Thoracic aorta (tissue), 2 donors: ENCODE results near the gene IGFL4. TPM values are rescaled to one million over a fixed set of nuclear protein-coding genes. Genes with fewer than 3 reads are reported as not detected.

ENCODE experiments used
- ATAC-seq: fragments of 150-250 bp; one replicate; pipeline ENCODE4 v1.8.0; 2017; ENCODE audit warnings: low read depth; ENCODE audit not compliant: insufficient number of reproducible peaks, low FRiP score
- DNase-seq: peaks from one replicate; pipeline ENCODE4 v3.0.0-alpha.2; 2020; ENCODE audit warnings: low spot score
- H3K27ac ChIP-seq, 2 donors: fragments of 200-600 bp; sonication (generic); 1 replicate in 1 of 2; 2 replicates in 1 of 2; pipeline ENCODE4 v1.5.1; 2016; ENCODE audit warnings: mild to moderate bottlenecking in 2 of 2, moderate library complexity in 2 of 2
- H3K27me3 ChIP-seq: fragments of 200-600 bp; sonication (generic); replicated peaks from 2 replicates; pipeline ENCODE4 v1.6.0; 2016; ENCODE audit warnings: mild to moderate bottlenecking; ENCODE audit not compliant: insufficient read depth
- H3K36me3 ChIP-seq: fragments of 200-600 bp; sonication (generic); one replicate; pipeline ENCODE4 v1.5.1; 2016
- H3K4me1 ChIP-seq, 2 donors: fragments of 200-600 bp; sonication (generic); 1 replicate in 1 of 2; 2 replicates in 1 of 2; pipeline versions ENCODE4 v1.5.1 to v1.6.0; 2016; ENCODE audit warnings: low read depth in 2 of 2, mild to moderate bottlenecking in 1 of 2; ENCODE audit not compliant: control insufficient read depth in 1 of 2
- H3K4me3 ChIP-seq: fragments of 200-600 bp; sonication (generic); 2 replicates; pipeline ENCODE4 v1.5.1; 2016; ENCODE audit warnings: mild to moderate bottlenecking
- H3K9me3 ChIP-seq: fragments of 200-600 bp; sonication (generic); 2 replicates; pipeline ENCODE4 v1.5.1; 2016
- total RNA-seq, 2 donors: library from RNA; depleted of rRNA; stranded (reverse); fragments of >200 nt; gene quantifications; one replicate each; pipeline versions ENCODE4 v1.1.0 to v1.2.3, GENCODE V29; 2016
- TF ChIP-seq, protein P1 (sequence below): fragments of 200-600 bp; sonication (generic); IDR thresholded peaks from one replicate; pipeline ENCODE4 v1.5.1; 2019; ENCODE audit warnings: antibody characterized with exemption

The IGFL4 gene
- total RNA-seq, 2 donors from 2014 or later: not detected

DNA sequence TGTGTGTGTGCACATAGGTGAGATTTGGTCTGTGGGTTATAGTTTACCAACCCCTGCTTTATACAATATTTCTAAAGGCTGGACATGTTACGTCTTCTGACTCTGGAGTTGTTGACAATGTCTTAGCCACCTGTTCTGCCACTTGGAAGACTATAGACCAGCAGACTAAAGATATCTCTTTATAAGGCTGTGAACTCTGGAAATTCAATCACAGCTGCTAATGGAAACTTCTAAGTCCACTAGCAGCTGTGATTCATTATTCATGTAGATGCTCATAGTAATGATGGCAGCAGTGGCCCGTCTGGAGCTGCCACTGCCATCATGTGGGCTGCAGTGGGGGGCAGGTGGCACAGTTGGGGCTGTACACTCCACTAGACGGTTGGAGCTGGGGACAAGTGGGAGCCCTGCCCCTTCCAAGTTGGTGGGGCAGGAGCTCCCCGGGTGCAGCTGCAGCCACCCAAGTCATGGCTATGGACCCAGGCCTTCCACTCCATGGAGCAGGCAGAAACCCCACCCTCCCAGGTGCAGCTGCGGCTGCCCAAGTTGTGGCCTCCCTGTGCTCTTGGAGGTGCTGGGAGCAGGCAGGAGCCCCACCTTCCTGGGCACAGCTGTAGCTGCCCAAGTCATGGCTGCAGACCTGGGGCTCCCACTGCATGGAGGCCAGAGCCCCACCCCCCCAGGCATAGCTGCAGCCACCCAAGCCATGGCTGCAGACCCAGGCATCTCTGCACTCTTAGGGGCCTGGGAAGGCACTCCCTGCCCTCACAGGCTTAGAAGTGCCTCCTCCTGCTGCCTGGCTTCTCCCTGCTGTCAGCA is 8.8 kb downstream of the IGFL4 start:
- no peak overlapping the region for H3K4me3 ChIP-seq
- no peak overlapping the region for H3K27ac ChIP-seq
- H3K27me3 ChIP-seq: no peaks in the 10 kb centered on the region
- TF ChIP-seq, protein P1, sequence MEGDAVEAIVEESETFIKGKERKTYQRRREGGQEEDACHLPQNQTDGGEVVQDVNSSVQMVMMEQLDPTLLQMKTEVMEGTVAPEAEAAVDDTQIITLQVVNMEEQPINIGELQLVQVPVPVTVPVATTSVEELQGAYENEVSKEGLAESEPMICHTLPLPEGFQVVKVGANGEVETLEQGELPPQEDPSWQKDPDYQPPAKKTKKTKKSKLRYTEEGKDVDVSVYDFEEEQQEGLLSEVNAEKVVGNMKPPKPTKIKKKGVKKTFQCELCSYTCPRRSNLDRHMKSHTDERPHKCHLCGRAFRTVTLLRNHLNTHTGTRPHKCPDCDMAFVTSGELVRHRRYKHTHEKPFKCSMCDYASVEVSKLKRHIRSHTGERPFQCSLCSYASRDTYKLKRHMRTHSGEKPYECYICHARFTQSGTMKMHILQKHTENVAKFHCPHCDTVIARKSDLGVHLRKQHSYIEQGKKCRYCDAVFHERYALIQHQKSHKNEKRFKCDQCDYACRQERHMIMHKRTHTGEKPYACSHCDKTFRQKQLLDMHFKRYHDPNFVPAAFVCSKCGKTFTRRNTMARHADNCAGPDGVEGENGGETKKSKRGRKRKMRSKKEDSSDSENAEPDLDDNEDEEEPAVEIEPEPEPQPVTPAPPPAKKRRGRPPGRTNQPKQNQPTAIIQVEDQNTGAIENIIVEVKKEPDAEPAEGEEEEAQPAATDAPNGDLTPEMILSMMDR: no peak
- H3K36me3 ChIP-seq: no peaks in the 10 kb centered on the region
- no peaks in the 10 kb centered on the region for H3K4me1 ChIP-seq
- H3K9me3 ChIP-seq: no peaks in the 10 kb centered on the region
- DNase-seq (no peak), ATAC-seq (no peak)

DNA sequence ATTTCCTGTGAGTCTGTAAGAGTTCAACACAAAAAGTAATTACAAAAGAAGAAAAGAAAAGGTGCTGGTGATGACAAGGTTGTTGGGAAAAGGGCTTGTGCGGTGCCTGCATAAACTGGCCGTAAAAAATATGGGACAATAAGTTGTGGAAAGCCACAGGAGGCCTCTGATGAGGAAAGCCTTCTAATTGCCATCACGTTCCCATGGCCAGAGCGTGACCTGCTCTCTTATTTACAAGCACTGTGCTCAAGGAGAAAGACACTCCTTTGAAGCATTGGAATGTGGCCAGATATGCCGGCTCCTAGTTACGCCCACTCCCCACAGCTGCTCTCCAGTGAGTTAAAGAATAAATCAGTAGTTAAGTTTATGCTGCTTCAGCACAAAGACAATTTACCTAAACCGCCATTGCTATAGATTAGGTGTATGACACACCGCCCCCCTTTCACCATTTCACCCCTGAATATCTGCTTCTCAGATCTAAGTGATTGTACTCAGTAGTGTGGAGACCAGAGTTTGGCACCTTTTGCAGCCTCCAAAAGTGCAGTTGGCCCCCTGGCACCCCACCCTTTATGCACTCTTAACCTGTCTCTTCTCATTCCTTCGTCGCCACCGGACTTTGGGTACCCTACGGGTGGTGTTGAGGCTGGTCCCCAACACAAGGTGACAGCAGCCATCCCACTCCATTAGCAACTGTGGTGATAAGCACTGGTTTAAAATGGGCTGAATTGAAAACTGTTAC is 9.8 kb downstream of the IGFL4 start:
- Histone ChIP-seq H3K27ac (no peak overlapping the region), H3K36me3 (no peaks in the 10 kb centered on the region), H3K27me3 (no peaks in the 10 kb centered on the region), H3K9me3 (no peaks in the 10 kb centered on the region), H3K4me1 (no peaks in the 10 kb centered on the region), H3K4me3 (no peak overlapping the region)
- ATAC-seq: no peak
- DNase-seq: no peak
- TF ChIP-seq, protein P1: no peak

DNA sequence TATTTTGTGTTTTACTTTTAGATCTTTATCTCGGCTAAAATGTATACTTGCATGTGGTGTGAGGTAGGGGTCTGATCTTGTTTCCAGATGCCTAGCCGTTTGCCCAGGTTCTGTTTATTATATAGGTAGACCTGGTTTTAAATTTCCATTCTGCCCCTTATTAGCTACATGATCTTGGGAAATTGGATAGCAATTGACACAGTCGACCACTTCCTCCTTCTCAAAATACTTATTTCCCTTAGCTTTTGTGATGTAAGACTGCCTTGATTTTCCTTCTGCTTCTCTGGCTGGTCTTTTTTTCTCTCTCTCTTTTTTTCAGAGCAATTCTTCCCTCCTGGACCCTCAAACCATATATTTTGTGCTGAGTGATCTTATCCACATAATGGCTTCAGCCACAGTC is 15.0 kb downstream of the IGFL4 start:
- Histone ChIP-seq H3K4me1 (no peaks in the 10 kb centered on the region), H3K4me3 (no peak overlapping the region), H3K27me3 (no peaks in the 10 kb centered on the region), H3K27ac (no peak overlapping the region), H3K36me3 (no peaks in the 10 kb centered on the region), H3K9me3 (no peaks in the 10 kb centered on the region)
- no peak for DNase-seq
- TF ChIP-seq, protein P1: no peak
- no peak for ATAC-seq

DNA sequence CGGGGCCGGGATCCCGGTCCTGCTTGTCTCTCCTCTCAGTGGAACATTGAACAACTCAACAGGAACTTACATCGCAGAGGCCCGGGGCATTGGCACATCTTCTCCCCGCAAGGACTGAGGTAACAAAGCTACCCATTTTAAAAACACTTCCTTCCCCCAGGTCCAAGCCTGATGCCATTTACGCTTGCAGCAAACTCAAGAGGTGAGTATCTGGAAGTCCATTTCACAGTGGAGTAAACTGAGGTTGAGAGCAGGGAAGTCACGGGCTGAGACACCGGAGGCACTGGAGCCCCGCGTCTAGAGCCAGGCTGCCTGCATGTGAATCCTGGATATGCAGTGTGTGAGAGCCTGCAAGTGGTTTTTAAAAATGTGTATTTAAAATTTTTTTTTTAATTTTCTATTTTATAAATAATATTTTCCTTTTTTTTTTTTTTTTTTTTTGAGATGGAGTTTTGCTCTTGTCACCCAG is 17.5 kb downstream of the IGFL4 start:
- no peak for ATAC-seq
- H3K4me3 ChIP-seq: no peak overlapping the region
- TF ChIP-seq, protein P1: no peak
- H3K4me1 ChIP-seq: no peaks in the 10 kb centered on the region
- DNase-seq: no peak
- H3K9me3 ChIP-seq: no peaks in the 10 kb centered on the region
- no peaks in the 10 kb centered on the region for H3K27me3 ChIP-seq
- H3K27ac ChIP-seq: no peak overlapping the region
- no peaks in the 10 kb centered on the region for H3K36me3 ChIP-seq
